ENCODE data around the gene RFX1.

RFX1 gene

GRCh38 chr19:14006085-14006765, at the start of gene RFX1 (continued):
- TF ChIP-seq, protein P1, sequence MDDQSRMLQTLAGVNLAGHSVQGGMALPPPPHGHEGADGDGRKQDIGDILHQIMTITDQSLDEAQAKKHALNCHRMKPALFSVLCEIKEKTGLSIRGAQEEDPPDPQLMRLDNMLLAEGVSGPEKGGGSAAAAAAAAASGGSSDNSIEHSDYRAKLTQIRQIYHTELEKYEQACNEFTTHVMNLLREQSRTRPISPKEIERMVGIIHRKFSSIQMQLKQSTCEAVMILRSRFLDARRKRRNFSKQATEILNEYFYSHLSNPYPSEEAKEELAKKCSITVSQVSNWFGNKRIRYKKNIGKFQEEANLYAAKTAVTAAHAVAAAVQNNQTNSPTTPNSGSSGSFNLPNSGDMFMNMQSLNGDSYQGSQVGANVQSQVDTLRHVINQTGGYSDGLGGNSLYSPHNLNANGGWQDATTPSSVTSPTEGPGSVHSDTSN (CRISPR knock-in tag; IDR thresholded peaks at IDR 0.05), result peak; percentile 99
- no peak for TF ChIP-seq ZNF548 (tag by site-specific recombination; IDR thresholded peaks at IDR 0.05)
- TF ChIP-seq HIC1 (tag by site-specific recombination; IDR thresholded peaks at IDR 0.05), result no peak
- peak; percentile 59 for TF ChIP-seq PATZ1 (tag by site-specific recombination; IDR thresholded peaks at IDR 0.05)
- TF ChIP-seq ZNF211 (tag by site-specific recombination; IDR thresholded peaks at IDR 0.05; ENCODE audit: low read depth), result no peak
- peak; percentile 36 for TF ChIP-seq ZFHX2 (tag by site-specific recombination; conservative IDR thresholded peaks at IDR 0.05)
- TF ChIP-seq YY2 (tag by site-specific recombination; IDR thresholded peaks at IDR 0.05), result peak; percentile 23; the same call in 1 of the 2 replicates
- TF ChIP-seq GLIS2 (tag by site-specific recombination; IDR thresholded peaks at IDR 0.05), result no peak
- TF ChIP-seq KLF16 (tag by site-specific recombination; IDR thresholded peaks at IDR 0.05), result 0 out of 2 replicates have a peak, but pooled peaks have one; percentile 18

- ChIA-PET POLR2A (no interaction called here), CTCF (interaction anchor here (1.1 to 6.9 kb wide), 2 partner anchors 12 to 16 kb away, joined by 3 to 80 read pairs; partner anchors contain the start of gene MISP3)
- H3K27ac ChIP-seq (ENCODE audit: extremely low read depth, low read depth, low read length), result no peak overlapping the region
Measured at GRCh38 chr19:14055396-14055795, 49.3 kb upstream of the RFX1 start.

DNA sequence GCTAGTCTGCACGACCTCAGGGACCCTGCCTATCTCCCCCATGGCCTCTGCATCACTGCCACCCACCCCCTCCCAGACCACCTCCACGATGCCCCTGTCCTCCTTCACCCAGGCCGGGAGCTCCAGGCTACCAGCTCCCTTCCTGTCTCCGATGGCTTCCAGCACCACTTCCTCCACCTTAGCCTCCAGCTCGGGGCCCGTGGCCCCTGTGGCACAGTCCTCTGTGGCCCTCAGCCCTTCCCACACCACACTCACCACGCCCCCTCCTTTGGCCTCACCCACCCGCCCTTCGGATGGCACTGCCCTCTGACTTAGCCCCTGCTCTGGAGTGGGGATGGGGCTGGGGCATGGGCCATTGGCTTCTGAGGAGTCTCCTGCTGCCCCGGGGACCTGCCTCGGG, 48.6 kb upstream of the RFX1 start:
- Histone ChIP-seq H3K27ac (ENCODE audit: extremely low read depth, low read depth, low read length) (no peak overlapping the region), H3K9me3 (ENCODE audit: control insufficient read depth, insufficient read depth, low read depth, low read length) (no peaks in the 10 kb centered on the region), H3K4me3 (ENCODE audit: low read depth, low read length) (no peak overlapping the region), H3K4me1 (ENCODE audit: control insufficient read depth, insufficient read depth, low read length) (peaks cover 4% of the 10 kb centered on the region), H3K36me3 (ENCODE audit: control insufficient read depth in 2 of 2, insufficient read depth in 1 of 2, low read length in 2 of 2) (no peaks in the 10 kb centered on the region; a peak in 1 of 3 replicates)
- ChIA-PET CTCF (interaction anchor here (0.6 to 0.8 kb wide), 2 partner anchors 15 to 19 kb away, joined by 3 to 5 read pairs; no protein-coding TSS in a partner anchor), POLR2A (no interaction called here)
- TF ChIP-seq GLIS1 (tag by site-specific recombination; IDR thresholded peaks at IDR 0.05), result no peak
- peak; percentile 16; the same call in 1 of the 2 replicates for TF ChIP-seq KLF9 (tag by site-specific recombination; IDR thresholded peaks at IDR 0.05; ENCODE audit: low read depth)

More at GRCh38 chr19:14055396-14055795, 49.3 kb upstream of the RFX1 start:
- Histone ChIP-seq H3K4me1 (ENCODE audit: control insufficient read depth, insufficient read depth, low read length) (peaks cover 4% of the 10 kb centered on the region), H3K9me3 (ENCODE audit: control insufficient read depth, insufficient read depth, low read depth, low read length) (no peaks in the 10 kb centered on the region), H3K36me3 (ENCODE audit: control insufficient read depth in 2 of 2, insufficient read depth in 1 of 2, low read length in 2 of 2) (no peaks in the 10 kb centered on the region), H3K4me3 (ENCODE audit: low read depth, low read length) (no peak overlapping the region)
- TF ChIP-seq ZNF155 (tag by site-specific recombination; IDR thresholded peaks at IDR 0.05) (no peak), ZNF341 (tag by site-specific recombination; IDR thresholded peaks at IDR 0.05; ENCODE audit: low read depth) (no peak), ZNF544 (tag by site-specific recombination; IDR thresholded peaks at IDR 0.05) (no peak), ZNF654 (tag by site-specific recombination; IDR thresholded peaks at IDR 0.05; ENCODE audit: low read depth) (no peak), ZNF354C (tag by site-specific recombination; IDR thresholded peaks at IDR 0.05; ENCODE audit: borderline replicate concordance, low read depth) (no peak), HOXC10 (CRISPR knock-in tag; IDR thresholded peaks at IDR 0.05) (no peak), ZNF521 (tag by site-specific recombination; IDR thresholded peaks at IDR 0.05) (no peak), BCL11B (tag by site-specific recombination; IDR thresholded peaks at IDR 0.05; ENCODE audit: low read depth) (no peak), ZNF791 (tag by site-specific recombination; IDR thresholded peaks at IDR 0.05) (no peak), ZNF768 (tag by site-specific recombination; IDR thresholded peaks at IDR 0.05) (no peak), TRIM28 (IDR thresholded peaks at IDR 0.05; ENCODE audit: borderline replicate concordance, low read length) (no peak)
